ENCODE data around the gene ROBO1. TPM values are rescaled to one million over a fixed set of nuclear protein-coding genes. Genes with fewer than 3 reads are reported as not detected.

ROBO1 gene
- polyA plus RNA-seq, 1 donor (not counting 4 experiments of a cell fraction or from before 2014, with no cell fraction given) = 27.1 TPM

DNA sequence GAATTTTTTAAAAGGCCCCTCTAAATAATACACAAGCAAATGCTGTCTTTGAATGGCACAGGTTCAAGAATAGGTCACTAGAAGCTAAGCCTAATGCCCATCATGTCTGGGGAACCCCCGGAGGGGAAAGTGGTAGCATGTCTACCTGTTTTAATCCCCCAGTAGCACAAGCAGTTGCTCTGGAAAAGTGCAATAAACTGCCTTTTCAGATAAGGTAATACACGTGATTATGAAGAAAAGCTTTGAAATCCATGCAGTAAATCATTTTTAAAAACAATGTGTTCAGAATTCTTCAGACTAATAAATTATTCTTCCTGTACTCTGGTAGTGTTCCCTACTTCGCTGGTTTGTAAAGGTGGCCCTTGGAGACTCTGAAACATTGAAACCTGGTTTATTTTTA, 922.2 kb downstream of the ROBO1 start:
- Histone ChIP-seq H3K27ac (ENCODE audit: control insufficient read depth, insufficient read depth, low read length) (no peak overlapping the region), H3K4me1 (ENCODE audit: control insufficient read depth, extremely low read depth, insufficient read depth, low read length) (peaks cover 16% of the 10 kb centered on the region), H3K9me3 (ENCODE audit: control insufficient read depth, low read depth, low read length) (no peaks in the 10 kb centered on the region), H3K27me3 (ENCODE audit: control insufficient read depth, extremely low read depth, insufficient read depth, low read length) (no peaks in the 10 kb centered on the region), H3K9me1 (ENCODE audit: control insufficient read depth, extremely low read depth, insufficient read depth, low read length) (no peaks in the 10 kb centered on the region), H3K79me2 (ENCODE audit: control insufficient read depth, insufficient read depth, low read length) (no peaks in the 10 kb centered on the region), H3K9ac (ENCODE audit: control insufficient read depth, extremely low read depth, insufficient read depth, low read length) (no peak overlapping the region), H3K4me2 (ENCODE audit: control insufficient read depth, extremely low read depth, insufficient read depth, low read depth, low read length) (no peak overlapping the region), H4K20me1 (ENCODE audit: control insufficient read depth, extremely low read depth, insufficient read depth, low read length) (no peaks in the 10 kb centered on the region), H2AFZ (ENCODE audit: control insufficient read depth, low read length) (no peak overlapping the region), H3K36me3 (ENCODE audit: control insufficient read depth in 2 of 2, extremely low read depth in 1 of 2, insufficient read depth in 2 of 2, low read length in 2 of 2) (no peaks in the 10 kb centered on the region), H3K4me3 (ENCODE audit: control insufficient read depth in 2 of 3, extremely low read depth in 1 of 3, insufficient read depth in 2 of 3, low read depth in 1 of 3, low read length in 3 of 3) (no peak overlapping the region)
- dilution Hi-C loops (cut with MboI; ENCODE audit: extremely low pct_ligation_motif_present, low sequenced_read_pairs) = no loop called here
- no peak for DNase-seq (ENCODE audit: low read depth, low spot score)
- TF ChIP-seq, protein P1, sequence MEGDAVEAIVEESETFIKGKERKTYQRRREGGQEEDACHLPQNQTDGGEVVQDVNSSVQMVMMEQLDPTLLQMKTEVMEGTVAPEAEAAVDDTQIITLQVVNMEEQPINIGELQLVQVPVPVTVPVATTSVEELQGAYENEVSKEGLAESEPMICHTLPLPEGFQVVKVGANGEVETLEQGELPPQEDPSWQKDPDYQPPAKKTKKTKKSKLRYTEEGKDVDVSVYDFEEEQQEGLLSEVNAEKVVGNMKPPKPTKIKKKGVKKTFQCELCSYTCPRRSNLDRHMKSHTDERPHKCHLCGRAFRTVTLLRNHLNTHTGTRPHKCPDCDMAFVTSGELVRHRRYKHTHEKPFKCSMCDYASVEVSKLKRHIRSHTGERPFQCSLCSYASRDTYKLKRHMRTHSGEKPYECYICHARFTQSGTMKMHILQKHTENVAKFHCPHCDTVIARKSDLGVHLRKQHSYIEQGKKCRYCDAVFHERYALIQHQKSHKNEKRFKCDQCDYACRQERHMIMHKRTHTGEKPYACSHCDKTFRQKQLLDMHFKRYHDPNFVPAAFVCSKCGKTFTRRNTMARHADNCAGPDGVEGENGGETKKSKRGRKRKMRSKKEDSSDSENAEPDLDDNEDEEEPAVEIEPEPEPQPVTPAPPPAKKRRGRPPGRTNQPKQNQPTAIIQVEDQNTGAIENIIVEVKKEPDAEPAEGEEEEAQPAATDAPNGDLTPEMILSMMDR (optimal IDR thresholded peaks at IDR 0.05 in 1 of 3, IDR thresholded peaks at IDR 0.05 in 1 of 3, conservative IDR thresholded peaks at IDR 0.05 in 1 of 3; ENCODE audit: extremely low read depth in 1 of 3, insufficient read depth in 2 of 3, low read length in 3 of 3) = no peak
- TF ChIP-seq EZH2 (IDR thresholded peaks at IDR 0.05; ENCODE audit: low read length) = no peak
- FAIRE-seq = no peak

DNA sequence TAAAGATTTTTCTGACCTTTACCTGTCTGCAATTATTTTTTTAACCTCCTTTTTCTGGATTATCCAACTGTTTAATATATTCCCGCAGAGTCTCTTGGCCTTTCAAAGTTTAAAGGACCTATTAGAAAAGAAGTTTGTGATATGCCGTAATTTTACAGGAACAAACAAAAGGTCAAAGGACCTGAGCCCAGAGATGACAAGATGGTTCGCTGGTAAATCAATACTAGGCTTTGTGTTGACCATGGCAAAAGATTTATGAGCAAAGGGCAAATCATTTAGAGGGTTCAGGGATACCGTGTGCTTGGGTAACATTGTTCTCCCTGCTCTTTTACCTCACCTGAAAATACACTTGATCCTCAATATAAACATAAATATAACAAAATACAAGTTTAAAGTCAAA, 923.5 kb downstream of the ROBO1 start:
- DNase-seq (ENCODE audit: low read depth, low spot score) (no peak), FAIRE-seq (no peak)
- no peak overlapping the region for H3K9ac ChIP-seq (ENCODE audit: control insufficient read depth, extremely low read depth, insufficient read depth, low read length)
- H3K4me3 ChIP-seq (ENCODE audit: control insufficient read depth in 2 of 3, extremely low read depth in 1 of 3, insufficient read depth in 2 of 3, low read depth in 1 of 3, low read length in 3 of 3) = no peak overlapping the region
- H3K4me2 ChIP-seq (ENCODE audit: control insufficient read depth, extremely low read depth, insufficient read depth, low read depth, low read length) = no peak overlapping the region
- no peaks in the 10 kb centered on the region for H3K36me3 ChIP-seq (ENCODE audit: control insufficient read depth in 2 of 2, extremely low read depth in 1 of 2, insufficient read depth in 2 of 2, low read length in 2 of 2)
- H3K9me3 ChIP-seq (ENCODE audit: control insufficient read depth, low read depth, low read length) = no peaks in the 10 kb centered on the region
- no peak for TF ChIP-seq EZH2 (IDR thresholded peaks at IDR 0.05; ENCODE audit: low read length)
- TF ChIP-seq, protein P1 (optimal IDR thresholded peaks at IDR 0.05 in 1 of 3, IDR thresholded peaks at IDR 0.05 in 1 of 3, conservative IDR thresholded peaks at IDR 0.05 in 1 of 3; ENCODE audit: extremely low read depth in 1 of 3, insufficient read depth in 2 of 3, low read length in 3 of 3) = no peak
- H3K9me1 ChIP-seq (ENCODE audit: control insufficient read depth, extremely low read depth, insufficient read depth, low read length) = no peaks in the 10 kb centered on the region
- dilution Hi-C loops (cut with MboI; ENCODE audit: extremely low pct_ligation_motif_present, low sequenced_read_pairs) = no loop called here
- H3K27me3 ChIP-seq (ENCODE audit: control insufficient read depth, extremely low read depth, insufficient read depth, low read length) = no peaks in the 10 kb centered on the region
- H3K27ac ChIP-seq (ENCODE audit: control insufficient read depth, insufficient read depth, low read length) = no peak overlapping the region
- H2AFZ ChIP-seq (ENCODE audit: control insufficient read depth, low read length) = no peak overlapping the region
- no peaks in the 10 kb centered on the region for H3K79me2 ChIP-seq (ENCODE audit: control insufficient read depth, insufficient read depth, low read length)
- no peaks in the 10 kb centered on the region for H4K20me1 ChIP-seq (ENCODE audit: control insufficient read depth, extremely low read depth, insufficient read depth, low read length)
- peaks cover 16% of the 10 kb centered on the region for H3K4me1 ChIP-seq (ENCODE audit: control insufficient read depth, extremely low read depth, insufficient read depth, low read length)
